T-helper 1 cell treated with Interleukin-12 subunit alpha and Interleukin-12 subunit beta and Interleukin-4 antibody, amounts not matched to agents 30 μg/mL and 1 μg/mL, for 36 hours (primary cell): ENCODE results near the gene CMC1.
"Not testable (repeated sequence)": the region's sequence is repeated elsewhere in the genome, so short reads cannot be mapped to it uniquely, and the experiment has no call there.

Experiments used
- H3K27ac Mint-ChIP-seq: one replicate; pipeline ENCODE4 v1.8.0; 2021; ENCODE audit warnings: mild to moderate bottlenecking, mixed read lengths
- H3K27me3 Mint-ChIP-seq: one replicate; pipeline ENCODE4 v1.8.0; 2021; ENCODE audit warnings: low read depth, mixed read lengths
- H3K36me3 Mint-ChIP-seq: one replicate; pipeline ENCODE4 v1.8.0; 2021; ENCODE audit warnings: low read depth, mixed read lengths
- H3K4me1 Mint-ChIP-seq: one replicate; pipeline ENCODE4 v1.8.0; 2021; ENCODE audit warnings: low read depth, mixed read lengths
- H3K4me3 Mint-ChIP-seq: one replicate; pipeline ENCODE4 v1.8.0; 2021; ENCODE audit warnings: mild to moderate bottlenecking, moderate library complexity, mixed read lengths
- H3K9me3 Mint-ChIP-seq: one replicate; pipeline ENCODE4 v1.8.0; 2021; ENCODE audit warnings: mixed read lengths

Gene CMC1

DNA sequence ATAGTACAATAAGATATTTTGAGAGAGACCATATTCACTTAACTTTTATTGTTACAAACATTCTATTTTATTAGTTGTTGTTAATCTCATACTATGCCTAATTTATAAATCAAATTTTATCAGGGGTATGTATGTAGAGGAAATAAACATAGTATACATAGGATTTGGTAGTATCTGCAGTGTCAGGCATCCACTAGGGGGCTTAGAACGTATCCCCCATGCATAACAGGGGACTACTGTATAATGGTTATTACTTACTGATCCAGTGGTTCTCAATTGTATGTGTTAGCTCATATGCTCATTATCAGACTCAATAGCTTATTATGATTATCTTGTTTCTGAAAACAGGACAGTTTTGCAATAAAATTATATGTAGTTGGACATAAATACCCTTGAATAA, 27.6 kb downstream of the CMC1 start:
- H3K27ac Mint-ChIP-seq, result no peak overlapping the region
- H3K4me3 Mint-ChIP-seq, result no peak overlapping the region
- H3K9me3 Mint-ChIP-seq, result peaks cover 29% of the 10 kb centered on the region
- peaks cover 47% of the 10 kb centered on the region for H3K36me3 Mint-ChIP-seq
- H3K27me3 Mint-ChIP-seq, result no peaks in the 10 kb centered on the region
- peaks cover 5% of the 10 kb centered on the region for H3K4me1 Mint-ChIP-seq

GRCh38 chr3:28269884-28270283, 28.5 kb downstream of the CMC1 start:
- H3K4me1 Mint-ChIP-seq, H3K4me3 Mint-ChIP-seq, H3K27me3 Mint-ChIP-seq, H3K27ac Mint-ChIP-seq: not testable (repeated sequence)
- peaks cover 36% of the 10 kb centered on the region for H3K9me3 Mint-ChIP-seq
- peaks cover 49% of the 10 kb centered on the region for H3K36me3 Mint-ChIP-seq

- no peak overlapping the region for H3K27ac Mint-ChIP-seq
- H3K4me1 Mint-ChIP-seq, result peaks cover 5% of the 10 kb centered on the region
- H3K36me3 Mint-ChIP-seq, result peaks cover 58% of the 10 kb centered on the region
- H3K4me3 Mint-ChIP-seq, result no peak overlapping the region
- no peaks in the 10 kb centered on the region for H3K27me3 Mint-ChIP-seq
- H3K9me3 Mint-ChIP-seq, result peaks cover 42% of the 10 kb centered on the region
Observed at GRCh38 chr3:28273837-28274236, 32.4 kb downstream of the CMC1 start.

DNA sequence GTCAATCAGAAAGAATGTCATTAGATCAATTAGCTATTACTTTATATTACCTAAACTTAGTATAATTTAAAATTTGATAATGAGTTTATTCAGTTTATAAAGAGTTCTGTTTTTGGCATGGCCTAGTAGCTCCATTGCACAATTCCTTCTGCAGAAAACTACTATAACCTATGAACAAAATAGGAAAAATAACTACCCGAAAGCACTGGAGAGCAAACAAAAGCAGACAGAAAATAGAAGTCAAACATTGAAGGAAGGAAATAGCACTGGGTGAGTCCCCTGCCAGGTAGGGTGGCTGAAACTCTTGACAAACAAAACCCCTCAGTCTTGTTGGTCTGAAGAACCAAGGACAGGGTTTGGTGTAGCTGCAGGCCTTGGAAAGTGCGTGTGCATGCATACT, 37.5 kb downstream of the CMC1 start:
- Mint-ChIP-seq H3K27ac (no peak overlapping the region), H3K27me3 (no peaks in the 10 kb centered on the region), H3K4me1 (no peaks in the 10 kb centered on the region), H3K4me3 (no peak overlapping the region), H3K36me3 (peaks cover 18% of the 10 kb centered on the region), H3K9me3 (peaks cover 14% of the 10 kb centered on the region)

DNA sequence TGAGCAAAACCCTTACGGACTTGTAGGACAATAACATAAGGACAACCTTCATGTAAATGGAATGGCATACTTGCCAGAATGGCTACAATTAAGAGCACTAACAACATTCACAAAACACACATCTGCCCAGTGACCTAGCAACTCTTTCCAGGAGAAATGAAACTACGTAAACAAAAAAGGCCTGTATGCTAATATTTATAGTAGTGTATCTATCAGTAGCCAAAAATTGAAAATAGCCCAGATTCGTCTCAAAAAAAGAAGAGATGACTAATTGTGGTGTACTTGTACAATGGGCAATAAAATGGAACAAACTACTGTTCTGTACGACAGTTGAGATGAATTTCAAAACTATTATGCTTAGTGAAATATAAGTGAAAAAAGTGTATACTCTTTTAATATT, 38.4 kb downstream of the CMC1 start:
- no peaks in the 10 kb centered on the region for H3K27me3 Mint-ChIP-seq
- no peaks in the 10 kb centered on the region for H3K4me1 Mint-ChIP-seq
- no peak overlapping the region for H3K4me3 Mint-ChIP-seq
- H3K9me3 Mint-ChIP-seq, result peaks cover 7% of the 10 kb centered on the region
- H3K27ac Mint-ChIP-seq, result no peak overlapping the region
- peaks cover 12% of the 10 kb centered on the region for H3K36me3 Mint-ChIP-seq

DNA sequence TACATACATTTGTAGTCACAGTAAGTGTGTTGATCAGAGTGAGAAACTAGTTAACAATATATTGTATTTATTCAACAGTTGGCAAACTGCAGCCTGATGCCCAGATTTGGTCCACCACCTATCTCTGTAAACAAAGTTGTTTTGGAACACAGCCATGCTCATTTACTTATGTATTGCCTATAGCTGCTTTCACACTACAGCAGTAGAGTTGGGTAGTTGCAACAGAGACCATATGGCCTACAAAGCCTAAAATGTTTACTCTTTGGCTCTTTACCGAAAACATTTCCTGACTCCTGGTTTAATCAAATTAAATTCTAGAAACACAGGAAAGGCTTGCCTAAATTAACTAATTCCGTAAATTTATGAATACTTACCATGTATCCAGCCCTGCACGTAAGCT, 39.4 kb downstream of the CMC1 start:
- H3K27ac Mint-ChIP-seq, result no peak overlapping the region
- H3K36me3 Mint-ChIP-seq, result peaks cover 4% of the 10 kb centered on the region
- H3K9me3 Mint-ChIP-seq, result no peaks in the 10 kb centered on the region
- no peak overlapping the region for H3K4me3 Mint-ChIP-seq
- H3K4me1 Mint-ChIP-seq, result no peaks in the 10 kb centered on the region
- no peaks in the 10 kb centered on the region for H3K27me3 Mint-ChIP-seq

- Mint-ChIP-seq H3K36me3 (peaks cover 6% of the 10 kb centered on the region), H3K27me3 (no peaks in the 10 kb centered on the region), H3K4me1 (peaks cover 4% of the 10 kb centered on the region), H3K9me3 (no peaks in the 10 kb centered on the region), H3K27ac (no peak overlapping the region), H3K4me3 (no peak overlapping the region)
Observed at GRCh38 chr3:28286595-28286994, 45.2 kb downstream of the CMC1 start.

DNA sequence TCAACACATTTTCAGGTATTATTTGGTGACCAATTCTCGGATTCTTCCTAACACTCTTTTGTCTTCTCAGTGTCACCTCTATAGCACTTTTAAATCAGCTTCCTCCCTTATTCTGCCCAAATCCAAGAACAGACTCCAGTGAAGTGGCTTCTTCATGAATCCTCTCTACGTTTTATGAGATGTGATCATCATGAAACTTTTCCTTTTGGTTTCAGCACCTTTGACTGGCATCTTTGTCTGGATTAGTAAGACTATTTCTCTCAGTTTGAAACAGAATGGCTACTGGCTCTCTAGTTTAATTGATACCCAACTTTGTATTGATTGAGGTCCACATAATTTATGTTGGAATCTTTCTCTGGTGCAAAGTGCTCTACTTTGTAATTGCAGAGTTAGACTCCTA, 45.6 kb downstream of the CMC1 start:
- Mint-ChIP-seq H3K27me3 (no peaks in the 10 kb centered on the region), H3K4me3 (no peak overlapping the region), H3K36me3 (peaks cover 7% of the 10 kb centered on the region), H3K4me1 (peaks cover 4% of the 10 kb centered on the region), H3K9me3 (no peaks in the 10 kb centered on the region), H3K27ac (no peak overlapping the region)

DNA sequence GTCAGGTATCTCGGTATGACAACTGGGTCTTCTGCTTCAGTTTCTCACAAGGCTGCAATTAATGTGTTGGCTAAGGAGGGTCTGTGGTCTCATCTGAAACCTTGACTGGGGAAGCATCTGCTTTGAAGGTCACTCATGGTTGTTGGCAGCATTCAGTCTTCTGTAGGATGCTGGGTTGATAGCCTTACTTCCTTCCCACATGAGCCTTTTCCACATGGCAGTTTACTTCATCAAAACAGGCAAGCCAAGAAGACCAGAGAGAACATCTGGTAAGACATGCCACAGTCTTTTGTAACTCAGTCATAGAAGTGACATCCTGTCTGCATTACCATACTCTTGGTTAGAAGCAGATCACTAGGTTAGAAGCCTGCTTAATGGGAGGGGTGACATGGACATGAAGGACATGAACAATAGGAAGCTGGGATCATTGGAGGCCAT, 49.5 kb downstream of the CMC1 start:
- Mint-ChIP-seq H3K27ac (no peak overlapping the region), H3K9me3 (no peaks in the 10 kb centered on the region), H3K4me3 (no peak overlapping the region), H3K4me1 (peaks cover 11% of the 10 kb centered on the region), H3K36me3 (peaks cover 12% of the 10 kb centered on the region), H3K27me3 (no peaks in the 10 kb centered on the region)

DNA sequence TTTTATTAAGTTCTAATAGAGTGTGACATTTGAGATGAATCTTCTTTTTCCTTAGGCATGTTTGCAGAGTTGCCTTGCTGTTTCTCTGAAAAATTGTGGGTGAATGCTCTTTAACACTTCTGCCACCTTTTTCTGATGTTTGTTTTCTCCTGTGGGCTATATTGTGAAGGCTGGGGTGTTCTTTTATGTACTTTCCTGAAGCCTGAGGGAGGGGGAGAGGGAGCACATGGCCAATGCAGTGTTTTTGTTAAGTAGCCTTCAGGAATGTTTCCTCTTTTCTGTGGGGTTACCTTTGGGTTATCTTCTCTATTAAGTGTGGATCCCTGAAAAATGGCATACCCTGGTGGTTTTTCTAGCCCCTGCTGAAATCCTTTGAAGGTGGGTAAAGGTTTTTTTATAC, 50.2 kb downstream of the CMC1 start:
- Mint-ChIP-seq H3K4me3 (no peak overlapping the region), H3K4me1 (peaks cover 13% of the 10 kb centered on the region), H3K27ac (no peak overlapping the region), H3K9me3 (no peaks in the 10 kb centered on the region), H3K36me3 (peaks cover 12% of the 10 kb centered on the region), H3K27me3 (no peaks in the 10 kb centered on the region)

GRCh38 chr3:28292622-28293021, 51.2 kb downstream of the CMC1 start:
- H3K27ac Mint-ChIP-seq, result no peak overlapping the region
- H3K36me3 Mint-ChIP-seq, result peaks cover 13% of the 10 kb centered on the region

DNA sequence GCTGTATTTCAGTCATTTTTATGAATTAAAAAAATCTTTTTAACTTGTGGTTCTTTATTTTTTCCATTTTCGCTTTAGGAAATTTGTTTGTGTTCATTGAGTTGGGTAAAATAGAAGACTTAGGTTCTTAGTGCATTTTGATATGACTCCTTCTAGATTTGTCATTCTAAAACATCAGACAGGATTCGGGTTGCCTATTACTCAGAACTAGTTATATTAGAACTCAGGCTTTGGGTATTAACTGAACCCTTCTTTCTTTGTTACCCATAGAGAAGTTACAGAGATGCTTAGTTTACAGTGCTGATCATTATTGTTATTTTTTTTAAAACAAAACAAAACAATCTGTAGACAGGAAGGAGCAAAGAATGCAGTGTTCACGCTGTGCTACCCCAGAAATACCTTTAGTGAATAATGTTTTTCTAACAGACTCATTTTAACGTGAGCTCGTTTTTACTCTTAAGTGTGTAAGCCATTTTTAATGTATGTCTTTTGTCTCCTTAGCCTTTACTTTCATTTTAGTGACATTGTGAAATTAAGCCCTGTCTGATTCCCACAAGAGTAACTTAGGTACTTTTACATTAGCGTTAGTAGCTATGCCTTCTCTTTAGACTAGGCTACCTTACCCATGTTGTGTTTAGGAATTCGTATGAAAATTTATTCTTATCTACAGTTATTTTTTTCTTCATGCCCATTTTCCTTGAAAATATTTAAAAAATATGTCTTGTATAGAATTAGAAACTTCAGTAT, 53.4 kb downstream of the CMC1 start:
- no peak overlapping the region for H3K4me3 Mint-ChIP-seq

More at GRCh38 chr3:28292622-28293021, 51.2 kb downstream of the CMC1 start:
- H3K4me3 Mint-ChIP-seq, result no peak overlapping the region
- no peaks in the 10 kb centered on the region for H3K9me3 Mint-ChIP-seq
- H3K4me1 Mint-ChIP-seq, result peaks cover 9% of the 10 kb centered on the region
- H3K27me3 Mint-ChIP-seq, result no peaks in the 10 kb centered on the region

DNA sequence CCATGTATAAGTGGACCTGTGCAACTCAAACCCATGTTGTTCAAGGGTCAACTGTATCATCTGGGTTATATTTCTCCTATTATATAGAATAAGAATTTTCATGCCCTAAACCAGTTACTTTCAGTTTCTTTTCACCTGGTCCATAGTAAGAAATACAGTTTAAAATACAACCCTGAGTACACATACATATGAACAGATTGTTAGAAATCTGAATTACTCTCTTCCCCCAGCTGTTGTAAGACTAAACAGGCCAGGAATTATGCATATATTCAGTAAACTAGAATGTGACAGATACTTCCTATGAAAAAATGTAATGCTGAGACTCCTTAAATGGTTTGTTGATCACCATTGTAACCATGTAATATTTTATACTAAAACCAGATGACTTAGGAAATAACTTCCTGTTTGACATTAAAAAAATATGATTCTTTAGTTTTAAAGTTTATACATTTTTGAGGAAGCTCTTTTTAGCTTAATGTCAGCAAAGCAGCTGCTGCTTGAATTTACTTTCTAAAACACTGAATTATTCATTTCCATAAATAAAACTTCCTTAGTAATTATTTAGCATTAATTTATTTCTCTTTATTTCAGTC, 54.6 kb downstream of the CMC1 start:
- H3K27me3 Mint-ChIP-seq, result no peaks in the 10 kb centered on the region
- peaks cover 10% of the 10 kb centered on the region for H3K36me3 Mint-ChIP-seq
- no peak overlapping the region for H3K4me3 Mint-ChIP-seq
- peak overlapping the region; percentile 24 for H3K27ac Mint-ChIP-seq
- no peaks in the 10 kb centered on the region for H3K9me3 Mint-ChIP-seq
- peaks cover 9% of the 10 kb centered on the region for H3K4me1 Mint-ChIP-seq

More for the DNA sequence above, 53.4 kb downstream of the CMC1 start:
- Mint-ChIP-seq H3K36me3 (peaks cover 13% of the 10 kb centered on the region), H3K9me3 (no peaks in the 10 kb centered on the region), H3K27me3 (no peaks in the 10 kb centered on the region), H3K27ac (no peak overlapping the region), H3K4me1 (peaks cover 9% of the 10 kb centered on the region)

GRCh38 chr3:28299705-28300104, 58.3 kb downstream of the CMC1 start:
- Mint-ChIP-seq H3K9me3 (no peaks in the 10 kb centered on the region), H3K4me1 (peaks cover 5% of the 10 kb centered on the region), H3K27ac (no peak overlapping the region), H3K36me3 (peaks cover 3% of the 10 kb centered on the region), H3K4me3 (no peak overlapping the region), H3K27me3 (no peaks in the 10 kb centered on the region)

DNA sequence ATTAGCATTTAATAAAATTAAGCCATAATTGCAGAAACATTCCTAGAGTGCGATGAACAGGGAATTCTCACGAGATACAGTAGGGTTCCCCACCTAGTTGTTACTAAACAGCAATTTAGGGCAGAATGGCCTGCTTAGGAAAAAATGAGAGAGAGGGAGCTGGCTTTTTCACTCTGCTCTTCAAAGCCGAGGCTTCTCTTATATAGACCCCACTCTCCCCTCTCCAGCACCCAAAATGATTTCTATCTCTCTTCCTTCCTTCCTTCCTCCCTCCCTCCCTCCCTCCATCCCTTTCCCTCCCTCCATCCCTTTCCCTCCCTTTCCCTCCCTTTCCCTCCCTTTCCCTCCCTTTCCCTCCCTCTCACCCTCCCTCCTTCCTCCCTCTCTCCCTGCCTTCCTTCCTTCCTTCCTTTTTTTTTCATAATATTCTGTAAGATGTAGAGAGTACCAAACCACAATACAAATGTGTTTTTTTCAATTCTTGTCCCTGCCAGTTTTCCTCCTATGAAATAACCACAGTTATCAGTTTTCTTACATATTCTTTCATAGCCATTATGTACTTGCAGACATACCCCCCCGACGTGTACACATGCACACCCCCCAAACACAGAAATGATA, 59.0 kb downstream of the CMC1 start:
- Mint-ChIP-seq H3K36me3 (peaks cover 3% of the 10 kb centered on the region), H3K9me3 (no peaks in the 10 kb centered on the region), H3K27ac (no peak overlapping the region), H3K4me3 (no peak overlapping the region), H3K27me3 (no peaks in the 10 kb centered on the region), H3K4me1 (peaks cover 3% of the 10 kb centered on the region)
